ENCODE measurements around the gene ELOVL2. TPM values are rescaled to one million over a fixed set of nuclear protein-coding genes. Genes with fewer than 3 reads are reported as not detected.

ELOVL2 gene
- total and polyA plus RNA-seq, 12 donors: 0.73 to 3.5 (median 1.2) TPM

DNA sequence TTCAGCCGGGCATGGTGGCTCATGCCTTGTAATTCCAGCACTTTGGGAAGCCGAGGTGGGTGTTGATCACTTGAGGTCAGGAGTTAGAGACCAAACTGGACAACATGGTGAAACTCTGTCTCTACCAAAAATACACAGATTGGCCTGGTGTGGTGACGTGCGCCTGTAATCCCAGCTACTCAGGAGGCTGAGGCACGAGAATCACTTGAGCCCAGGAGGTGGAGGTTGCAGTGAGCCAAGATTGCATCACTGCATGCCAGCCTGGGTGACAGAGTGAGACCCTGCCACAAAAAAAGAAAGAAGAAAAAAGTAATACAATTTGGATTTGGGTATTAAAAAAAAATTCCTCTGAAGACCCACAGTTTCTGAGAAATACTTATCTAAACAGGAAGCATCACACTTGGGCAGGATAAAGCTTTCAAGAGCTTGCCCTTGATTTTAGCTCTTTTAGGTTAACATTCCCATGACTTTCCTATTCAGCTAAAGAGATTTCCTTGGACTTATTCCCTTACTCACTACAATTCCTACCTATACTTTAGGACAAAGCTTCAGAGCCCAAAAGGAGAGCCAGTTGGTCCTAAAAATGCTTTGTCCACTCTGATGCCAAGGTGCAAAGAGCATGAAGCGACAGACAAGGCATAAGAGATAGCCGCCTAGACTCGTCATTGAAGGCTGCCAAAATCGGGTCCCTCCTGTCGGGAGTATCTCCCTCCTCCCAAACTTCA, 1.9 kb downstream of the ELOVL2 start:
- Histone ChIP-seq H3K4me3 (peak overlapping the region in 5 of 10 donors; percentile 53 to 64 (median 63)), H3K9me3 (peaks cover 0 to 5% (median 0%) of the 10 kb centered on the region in 11 donors), H3K27ac (no peak overlapping the region), H3K4me1 (peaks cover 0 to 11% (median 0%) of the 10 kb centered on the region in 9 donors), H3K36me3 (no peaks in the 10 kb centered on the region), H3K27me3 (peaks cover 0 to 98% (median 77%) of the 10 kb centered on the region in 7 donors)
- TF ChIP-seq CTCF (IDR thresholded peaks at IDR 0.05): no peak
- intact Hi-C loops (cut with DNase I): loop anchor here in 1 of 10 donors (5.0 kb wide), 1 partner anchor 90 kb away; no protein-coding TSS in a partner anchor
- ATAC-seq: no peak
- no peak for DNase-seq
- WGBS, 2 donors: 53 to 64% methylated on average over 10 of the region's 10 CpGs

GRCh38 chr6:11040134-11040533, 4.0 kb downstream of the ELOVL2 start:
- 83 to 88% methylated on average over 3 of the region's 3 CpGs for WGBS, 2 donors
- H3K27ac ChIP-seq: no peak overlapping the region
- DNase-seq (no peak), ATAC-seq (no peak)
- H3K4me3 ChIP-seq: no peak overlapping the region
- H3K4me1 ChIP-seq: peaks cover 0 to 11% (median 0%) of the 10 kb centered on the region in 9 donors
- peaks cover 0 to 5% (median 0%) of the 10 kb centered on the region in 11 donors for H3K9me3 ChIP-seq
- TF ChIP-seq CTCF (IDR thresholded peaks at IDR 0.05): no peak
- intact Hi-C loops (cut with DNase I): loop anchor here in 1 of 10 donors (5.0 kb wide), 1 partner anchor 88 kb away; no protein-coding TSS in a partner anchor
- H3K27me3 ChIP-seq: peaks cover 0 to 97% (median 61%) of the 10 kb centered on the region in 7 donors
- H3K36me3 ChIP-seq: no peaks in the 10 kb centered on the region

- Histone ChIP-seq H3K4me1 (peaks cover 0 to 6% (median 0%) of the 10 kb centered on the region in 9 donors), H3K27ac (no peak overlapping the region), H3K4me3 (no peak overlapping the region), H3K9me3 (no peaks in the 10 kb centered on the region), H3K36me3 (no peaks in the 10 kb centered on the region), H3K27me3 (peaks cover 0 to 90% (median 55%) of the 10 kb centered on the region in 7 donors)
- ATAC-seq: no peak
- no peak for TF ChIP-seq CTCF (IDR thresholded peaks at IDR 0.05)
- WGBS, 2 donors: 52 to 70% methylated on average over 1 of the region's 1 CpG
- intact Hi-C loops (cut with DNase I): no loop called here
- no peak for DNase-seq
These were observed 5.1 kb downstream of the ELOVL2 start for GRCh38 chr6:11039040-11039439.

GRCh38 chr6:11036977-11037430, 7.1 kb downstream of the ELOVL2 start:
- Histone ChIP-seq H3K27ac (no peak overlapping the region), H3K9me3 (no peaks in the 10 kb centered on the region), H3K27me3 (peaks cover 0 to 70% (median 37%) of the 10 kb centered on the region in 7 donors), H3K36me3 (no peaks in the 10 kb centered on the region), H3K4me1 (no peaks in the 10 kb centered on the region), H3K4me3 (no peak overlapping the region)
- DNase-seq (no peak), ATAC-seq (no peak)
- WGBS, 2 donors: 50 to 61% methylated on average over 2 of the region's 2 CpGs
- no peak for TF ChIP-seq CTCF (IDR thresholded peaks at IDR 0.05)
- intact Hi-C loops (cut with DNase I): no loop called here
